OCI-LY7 (cell line): ENCODE results near the gene MCM9. TPM values are rescaled to one million over a fixed set of nuclear protein-coding genes. Genes with fewer than 3 reads are reported as not detected.

Source experiments
- BruUV-seq: library from RNA; stranded (reverse); fragments of 400-500 nt; replicated peaks from 2 replicates; lab custom pipeline; 2021; lab: Mats Ljungman, UMichigan
- CTCF ChIA-PET: fragments of 300-600 bp; sonication (Branson Sonifier 250); formaldehyde crosslinking; loops from one replicate; lab custom pipeline; 2022; ENCODE audit warnings: antibody characterized with exemption; ENCODE audit not compliant: unreplicated experiment; lab: Charles Lee
- POLR2A ChIA-PET: fragments of 300-600 bp; sonication (Branson Sonifier 250); formaldehyde crosslinking; loops from one replicate; lab custom pipeline; 2022; ENCODE audit warnings: antibody characterized with exemption; lab: Charles Lee
- DNase-seq: peaks from one replicate; pipeline ENCODE4 v3.0.0-alpha.2; 2015; ENCODE audit warnings: low spot score
- H2AFZ ChIP-seq: fragments of 200-600 bp; sonication (generic), shearing (Covaris generic); 2 replicates; pipeline ENCODE4 v1.6.1; 2014; ENCODE audit warnings: mild to moderate bottlenecking, antibody characterized with exemption, low read length, moderate library complexity
- H3K27ac ChIP-seq: fragments of 200-600 bp; sonication (generic); 2 replicates; pipeline ENCODE4 v1.5.1; 2014; ENCODE audit warnings: mixed run types, low read depth, mild to moderate bottlenecking, moderate library complexity, low read length, inconsistent platforms; ENCODE audit not compliant: poor library complexity, severe bottlenecking
- H3K36me3 ChIP-seq: fragments of 200-600 bp; sonication (generic); 2 replicates; pipeline ENCODE4 v1.6.1; 2014; ENCODE audit warnings: mild to moderate bottlenecking, antibody characterized with exemption, low read length, moderate library complexity, mixed read lengths; ENCODE audit not compliant: insufficient read depth
- H3K4me1 ChIP-seq: fragments of 200-600 bp; sonication (generic); 2 replicates; pipeline ENCODE4 v1.5.1; 2014; ENCODE audit warnings: mild to moderate bottlenecking, low read length; ENCODE audit not compliant: insufficient read depth, poor library complexity, severe bottlenecking
- H3K4me2 ChIP-seq: fragments of 200-600 bp; sonication (generic); 2 replicates; pipeline ENCODE4 v1.6.1; 2014; ENCODE audit warnings: mild to moderate bottlenecking, low read length
- H3K4me3 ChIP-seq: fragments of 200-600 bp; sonication (generic); 2 replicates; pipeline ENCODE4 v1.5.1; 2014; ENCODE audit warnings: mild to moderate bottlenecking, low read depth, low read length; ENCODE audit not compliant: poor library complexity, severe bottlenecking
- H3K79me2 ChIP-seq: fragments of 200-600 bp; sonication (generic); 2 replicates; pipeline ENCODE4 v1.6.1; 2016; ENCODE audit warnings: low read depth, mild to moderate bottlenecking, low read length, moderate library complexity, mixed read lengths; ENCODE audit not compliant: insufficient read depth
- H3K9me2 ChIP-seq: fragments of 200-600 bp; sonication (generic); 2 replicates; pipeline ENCODE4 v1.6.1; 2016; ENCODE audit warnings: mild to moderate bottlenecking, low read length, mixed read lengths; ENCODE audit not compliant: insufficient read depth
- H3K9me3 ChIP-seq: fragments of 200-600 bp; sonication (generic); 2 replicates; pipeline ENCODE4 v1.6.1; 2014; ENCODE audit warnings: mild to moderate bottlenecking, mixed run types, low read length, mixed read lengths
- H4K20me1 ChIP-seq: fragments of 200-600 bp; sonication (generic); 2 replicates; pipeline ENCODE4 v1.6.1; 2014; ENCODE audit warnings: mild to moderate bottlenecking, antibody characterized with exemption, low read length, moderate library complexity, mixed read lengths; ENCODE audit not compliant: insufficient read depth
- CTCF ChIP-seq: fragments of 200-600 bp; sonication (generic); conservative IDR thresholded peaks from 2 replicates; pipeline ENCODE4 v1.5.1; 2014; ENCODE audit warnings: mild to moderate bottlenecking, antibody characterized with exemption, low read length, moderate library complexity, mixed read lengths
- EZH2phosphoT487 ChIP-seq: fragments of 200-600 bp; sonication (generic); IDR thresholded peaks from 2 replicates; pipeline ENCODE4 v1.6.1; 2018; ENCODE audit warnings: low read depth, borderline replicate concordance, mild to moderate bottlenecking, mixed run types, antibody characterized with exemption, low read length, moderate library complexity, mixed read lengths
- intact Hi-C: fragments of 100-400 bp; cut with micrococcal nuclease; formaldehyde crosslinking; loops from one replicate; pipeline ENCODE4 v1.10.0; 2022; ENCODE audit not compliant: unreplicated experiment
- total RNA-seq, 2 experiments: library from RNA; depleted of rRNA in 1 of 2; stranded (reverse); fragments of >200 nt in 1 of 2; shearing (Covaris generic) in 1 of 2; gene quantifications; 2 replicates each; pipeline ENCODE4 v1.2.3, GENCODE V29; 2014 to 2022

MCM9 gene
- total RNA-seq, 2 experiments from 2014 or later: 17.4 to 18.8 TPM

GRCh38 chr6:118899948-118900347 lies 35.0 kb downstream of the MCM9 start:
- POLR2A ChIA-PET: no interaction called here
- intact Hi-C loops: loop anchor here (10.0 kb wide), 1 partner anchor 545 kb away; no protein-coding TSS in a partner anchor

GRCh38 chr6:118897386-118897785 lies 37.6 kb downstream of the MCM9 start:
- intact Hi-C loops: loop anchor here (10.0 kb wide), 1 partner anchor 547 kb away; no protein-coding TSS in a partner anchor
- POLR2A ChIA-PET: interaction anchor here (0.5 to 9.3 kb wide), 15 partner anchors 10 to 479 kb away, joined by 3 to 88 read pairs (median 3); no protein-coding TSS in a partner anchor
- CTCF ChIA-PET: no interaction called here
- Histone ChIP-seq H2AFZ (no peak overlapping the region), H3K79me2 (peaks cover 85% of the 10 kb centered on the region), H4K20me1 (peaks cover 19% of the 10 kb centered on the region; the same call in 1 of the 2 replicates), H3K4me2 (peak overlapping the region; percentile 99), H3K27ac (no peak overlapping the region), H3K4me3 (peak overlapping the region; percentile 80), H3K36me3 (peaks cover 62% of the 10 kb centered on the region), H3K9me2 (no peaks in the 10 kb centered on the region), H3K4me1 (peaks cover 46% of the 10 kb centered on the region), H3K9me3 (no peaks in the 10 kb centered on the region)
- BruUV-seq: no TSS peak
- TF ChIP-seq CTCF (no peak), EZH2phosphoT487 (no peak)
- no peak for DNase-seq

More at GRCh38 chr6:118899948-118900347, 35.0 kb downstream of the MCM9 start:
- CTCF ChIA-PET: no interaction called here
- TF ChIP-seq EZH2phosphoT487: no peak
- no peak for TF ChIP-seq CTCF
- Histone ChIP-seq H3K9me3 (no peaks in the 10 kb centered on the region), H2AFZ (no peak overlapping the region), H3K36me3 (peaks cover 87% of the 10 kb centered on the region), H3K4me1 (peaks cover 44% of the 10 kb centered on the region), H3K79me2 (peaks cover 91% of the 10 kb centered on the region), H4K20me1 (peaks cover 19% of the 10 kb centered on the region; the same call in 1 of the 2 replicates), H3K9me2 (no peaks in the 10 kb centered on the region), H3K27ac (no peak overlapping the region), H3K4me2 (peak overlapping the region; percentile 24), H3K4me3 (no peak overlapping the region)
- BruUV-seq: no TSS peak
- DNase-seq: no peak
